HepG2 (cell line): Measurements from ENCODE around the gene IL32. TPM values are rescaled to one million over a fixed set of nuclear protein-coding genes. Genes with fewer than 3 reads are reported as not detected.

Source experiments
- ARNT2 ChIP-seq: sonication (generic); formaldehyde crosslinking; IDR thresholded peaks from 2 replicates; pipeline ENCODE4 v1.8.0; 2022; ENCODE audit warnings: mild to moderate bottlenecking, low read depth, missing genetic modification reagents, moderate library complexity
- ATF3 ChIP-seq: sonication (generic); formaldehyde crosslinking; IDR thresholded peaks from 2 replicates; pipeline ENCODE4 v1.4.0; 2020; ENCODE audit warnings: missing genetic modification reagents
- CBX2 ChIP-seq, 2 experiments: fragments of 200-600 bp in 1 of 2; sonication (generic); formaldehyde crosslinking in 1 of 2; IDR thresholded peaks; 2 replicates each; pipeline versions ENCODE4 v1.7.0 to v1.8.1; 2018 to 2022; ENCODE audit warnings: low read depth in 2 of 2, low read length in 1 of 2, mild to moderate bottlenecking in 1 of 2, missing genetic modification reagents in 1 of 2
- CTCF ChIP-seq: sonication (generic); formaldehyde crosslinking; IDR thresholded peaks from 2 replicates; pipeline ENCODE4 v1.5.0; 2020; ENCODE audit warnings: mild to moderate bottlenecking, missing genetic modification reagents, moderate library complexity
- DMAP1 ChIP-seq: IDR thresholded peaks from 2 replicates; pipeline ENCODE4 v1.6.1; 2016
- HMG20B ChIP-seq: conservative IDR thresholded peaks from 2 replicates; pipeline ENCODE4 v1.6.1; 2016; ENCODE audit warnings: missing genetic modification reagents, missing compliant biosample characterization
- KDM4B ChIP-seq: sonication (generic); formaldehyde crosslinking; IDR thresholded peaks from 2 replicates; pipeline ENCODE4 v1.4.0; 2020; ENCODE audit warnings: missing genetic modification reagents
- MNT ChIP-seq: fragments of 450-650 bp; IDR thresholded peaks from 2 replicates; pipeline ENCODE4 v1.6.1; 2016
- RAD21 ChIP-seq: fragments of 450-650 bp; formaldehyde crosslinking; IDR thresholded peaks from 2 replicates; pipeline ENCODE4 v1.5.0; 2020; ENCODE audit warnings: mild to moderate bottlenecking
- RXRA ChIP-seq: sonication (generic); formaldehyde crosslinking; IDR thresholded peaks from 2 replicates; pipeline ENCODE4 v1.5.1; 2020; ENCODE audit warnings: missing genetic modification reagents
- SYNCRIP ChIP-seq: fragments of 200-400 bp; formaldehyde crosslinking; IDR thresholded peaks from 2 replicates; pipeline ENCODE4 v1.6.1; 2018; ENCODE audit warnings: mild to moderate bottlenecking, low read depth, low read length; ENCODE audit not compliant: insufficient read depth
- ZBTB4 ChIP-seq: sonication (generic); formaldehyde crosslinking; IDR thresholded peaks from 2 replicates; pipeline ENCODE4 v1.4.0; 2020; ENCODE audit warnings: missing genetic modification reagents, mild to moderate bottlenecking, borderline replicate concordance
- ZEB1 ChIP-seq: IDR thresholded peaks from 2 replicates; pipeline ENCODE4 v1.6.1; 2012; ENCODE audit warnings: mild to moderate bottlenecking, low read depth, inconsistent platforms; ENCODE audit not compliant: insufficient replicate concordance
- ZFAT ChIP-seq: sonication (generic); formaldehyde crosslinking; conservative IDR thresholded peaks from 2 replicates; pipeline ENCODE4 v1.8.1; 2023; ENCODE audit warnings: missing genetic modification reagents, inconsistent platforms
- ZNF224 ChIP-seq: sonication (generic); formaldehyde crosslinking; IDR thresholded peaks from 2 replicates; pipeline ENCODE4 v1.5.0; 2020; ENCODE audit warnings: mild to moderate bottlenecking, missing genetic modification reagents
- ZNF282 ChIP-seq: fragments of 450-650 bp; IDR thresholded peaks from 2 replicates; pipeline ENCODE4 v1.6.1; 2018; ENCODE audit not compliant: partially characterized antibody
- ZNF326 ChIP-seq: sonication (generic); formaldehyde crosslinking; IDR thresholded peaks from 2 replicates; pipeline ENCODE4 v1.4.0; 2020; ENCODE audit warnings: missing genetic modification reagents, borderline replicate concordance
- ZNF619 ChIP-seq: sonication (generic); formaldehyde crosslinking; IDR thresholded peaks from 2 replicates; pipeline ENCODE4 v1.4.0; 2020; ENCODE audit warnings: mild to moderate bottlenecking, missing genetic modification reagents
- ZNF747 ChIP-seq: sonication (generic); formaldehyde crosslinking; IDR thresholded peaks from 2 replicates; pipeline ENCODE4 v1.8.1; 2023; ENCODE audit warnings: missing genetic modification reagents, mild to moderate bottlenecking, borderline replicate concordance
- ZSCAN5A ChIP-seq: sonication (generic); formaldehyde crosslinking; IDR thresholded peaks from 2 replicates; pipeline ENCODE4 v1.8.0; 2022; ENCODE audit warnings: mild to moderate bottlenecking, missing genetic modification reagents, borderline replicate concordance
- polyA plus RNA-seq, 8 experiments: library from polyadenylated mRNA; depleted of rRNA in 3 of 8; stranded (reverse) in 7 of 8; unstranded in 1 of 8; fragments of >200 nt; fragmentation: Illumina TruSeq in 4 of 8; extraction: Trizol in 4 of 8; gene quantifications; 2 replicates each; pipeline versions ENCODE4 v1.2.1 to v1.2.3, GENCODE V29; 2011 to 2016; ENCODE audit warnings: low read depth in 4 of 8, missing spikeins in 1 of 8, mixed read lengths in 1 of 8; ENCODE audit not compliant: insufficient read depth in 1 of 8
- total RNA-seq, 5 experiments: library from RNA; depleted of rRNA; stranded (reverse); fragments of >200 nt; fragmentation: Illumina TruSeq; extraction: Trizol; gene quantifications; 2 replicates each; pipeline ENCODE4 v1.2.3, GENCODE V29; 2016; ENCODE audit warnings: low read depth in 1 of 5

IL32 gene
- total and polyA plus RNA-seq, 2 of the 13 experiments (the other 11 are each of a cell fraction or from before 2014, with no cell fraction given): 115 to 165 TPM

GRCh38 chr16:3065069-3065741 lies at the start of gene IL32 (continued):
- TF ChIP-seq ZSCAN5A (CRISPR knock-in tag) (no peak), ZEB1 (peak; percentile 36), ZBTB4 (CRISPR knock-in tag) (no peak), ZNF747 (0 out of 2 replicates have a peak, but pooled peaks have one; percentile 48), RAD21 (no peak), ZFAT (CRISPR knock-in tag) (no peak), ZNF224 (CRISPR knock-in tag) (0 out of 2 replicates have a peak, but pooled peaks have one; percentile 32), MNT (no peak), CBX2 (IDR thresholded peaks at IDR 0.05; ENCODE audit: low read depth, low read length) (no peak), CBX2 (CRISPR knock-in tag; IDR thresholded peaks at IDR 0.05; ENCODE audit: low read depth) (no peak), ZNF326 (CRISPR knock-in tag) (no peak), ZNF282 (no peak), ARNT2 (CRISPR knock-in tag) (no peak), HMG20B (CRISPR knock-in tag) (no peak), ATF3 (peak; percentile 96), DMAP1 (peak; percentile 82), KDM4B (CRISPR knock-in tag) (no peak), CTCF (CRISPR knock-in tag) (0 out of 2 replicates have a peak, but pooled peaks have one; percentile 8), RXRA (CRISPR knock-in tag) (peak; percentile 83), ZNF619 (CRISPR knock-in tag) (no peak), SYNCRIP (no peak)
